ENCODE data around the gene NKG7.
A peak's percentile ranks its signal among the peaks of the same experiment; 100 is the strongest.
"Not testable (repeated sequence)": the region's sequence is repeated elsewhere in the genome, so short reads cannot be mapped to it uniquely, and the experiment has no call there.

NKG7 gene

GRCh38 chr19:51399231-51399630 lies 26.8 kb upstream of the NKG7 start:
- DNase-seq, result no peak

GRCh38 chr19:51398096-51398704 lies 25.7 kb upstream of the NKG7 start:
- no peak for DNase-seq
- peak; percentile 66 for TF ChIP-seq CTCF (IDR thresholded peaks at IDR 0.05; ENCODE audit: low read depth, low read length)

More at GRCh38 chr19:51399231-51399630, 26.8 kb upstream of the NKG7 start:
- Histone ChIP-seq H3K27me3 (no peaks in the 10 kb centered on the region), H3K36me3 (no peaks in the 10 kb centered on the region), H3K9me3 (no peaks in the 10 kb centered on the region), H3K4me3 (ENCODE audit: low read depth, low read length) (no peak overlapping the region), H3K4me1 (no peaks in the 10 kb centered on the region)
- no peak for TF ChIP-seq CTCF (IDR thresholded peaks at IDR 0.05; ENCODE audit: low read depth, low read length)

GRCh38 chr19:51397453-51397852 lies 25.0 kb upstream of the NKG7 start:
- H3K4me3 ChIP-seq (ENCODE audit: low read depth, low read length); DNase-seq; H3K36me3 ChIP-seq; H3K9me3 ChIP-seq; H3K4me1 ChIP-seq; H3K27me3 ChIP-seq: not testable (repeated sequence)

More at GRCh38 chr19:51398096-51398704, 25.7 kb upstream of the NKG7 start:
- Histone ChIP-seq H3K4me3 (ENCODE audit: low read depth, low read length) (no peak overlapping the region), H3K9me3 (no peaks in the 10 kb centered on the region), H3K36me3 (no peaks in the 10 kb centered on the region), H3K27me3 (no peaks in the 10 kb centered on the region), H3K4me1 (no peaks in the 10 kb centered on the region)

- H3K4me1 ChIP-seq, result no peaks in the 10 kb centered on the region
- H3K4me3 ChIP-seq (ENCODE audit: low read depth, low read length), result no peak overlapping the region
- TF ChIP-seq CTCF (IDR thresholded peaks at IDR 0.05; ENCODE audit: low read depth, low read length), result no peak
- H3K9me3 ChIP-seq, result no peaks in the 10 kb centered on the region
- no peaks in the 10 kb centered on the region for H3K36me3 ChIP-seq
- no peaks in the 10 kb centered on the region for H3K27me3 ChIP-seq
- no peak for DNase-seq
Observed at GRCh38 chr19:51396175-51396574, 23.7 kb upstream of the NKG7 start.

- Histone ChIP-seq H3K4me1 (no peaks in the 10 kb centered on the region), H3K9me3 (no peaks in the 10 kb centered on the region), H3K36me3 (no peaks in the 10 kb centered on the region), H3K27me3 (no peaks in the 10 kb centered on the region), H3K4me3 (ENCODE audit: low read depth, low read length) (peak overlapping the region; percentile 57)
- peak; percentile 96 for DNase-seq
- TF ChIP-seq CTCF (IDR thresholded peaks at IDR 0.05; ENCODE audit: low read depth, low read length), result no peak
Observed at GRCh38 chr19:51394050-51394836, 21.8 kb upstream of the NKG7 start.

- no peak for DNase-seq
- Histone ChIP-seq H3K27me3 (no peaks in the 10 kb centered on the region), H3K4me3 (ENCODE audit: low read depth, low read length) (no peak overlapping the region), H3K4me1 (no peaks in the 10 kb centered on the region), H3K36me3 (no peaks in the 10 kb centered on the region), H3K9me3 (no peaks in the 10 kb centered on the region)
- no peak for TF ChIP-seq CTCF (IDR thresholded peaks at IDR 0.05; ENCODE audit: low read depth, low read length)
Observed at GRCh38 chr19:51392701-51393100, 20.2 kb upstream of the NKG7 start.

Measured in BE2C (cell line).